Body of pancreas (tissue), 4 donors: ENCODE data around the gene OR52D1. TPM values are rescaled to one million over a fixed set of nuclear protein-coding genes. Genes with fewer than 3 reads are reported as not detected.

Experiments
- ATAC-seq: fragments of 150-250 bp; one replicate; pipeline ENCODE4 v1.9.1; 2016
- DNase-seq, 4 donors: peaks; one replicate each; pipeline ENCODE4 v3.0.0-alpha.2; 2019
- H3K27ac ChIP-seq, 4 donors: fragments of 200-600 bp; sonication (generic); 1 replicate in 3 of 4; 2 replicates in 1 of 4; pipeline versions ENCODE4 v1.5.1 to v1.6.1; 2016 to 2019; ENCODE audit warnings: mild to moderate bottlenecking in 1 of 4, mixed read lengths in 1 of 4, moderate library complexity in 1 of 4
- H3K27me3 ChIP-seq, 2 donors: fragments of 200-600 bp; sonication (generic); one replicate each; pipeline ENCODE4 v1.6.0; 2016; ENCODE audit warnings: mild to moderate bottlenecking in 1 of 2
- H3K36me3 ChIP-seq, 2 donors: fragments of 200-600 bp; sonication (generic); replicated peaks in 1 of 2; 2 replicates each; pipeline ENCODE4 v1.5.1; 2016; ENCODE audit warnings: low read depth in 2 of 2; ENCODE audit not compliant: insufficient read depth in 1 of 2
- H3K4me1 ChIP-seq: fragments of 200-600 bp; sonication (generic); one replicate; pipeline ENCODE4 v1.6.0; 2016
- H3K4me3 ChIP-seq, 2 donors: fragments of 200-600 bp; sonication (generic); 1 replicate in 1 of 2; 2 replicates in 1 of 2; pipeline ENCODE4 v1.5.1; 2016 to 2019
- H3K9me3 ChIP-seq, 3 donors: fragments of 200-600 bp; sonication (generic); 1 replicate in 2 of 3; 2 replicates in 1 of 3; pipeline ENCODE4 v1.5.1; 2016
- CTCF ChIP-seq, 7 experiments: fragments of 450-650 bp in 4 of 7; fragments of 200-600 bp in 3 of 7; sonication (generic) in 3 of 7; IDR thresholded peaks; one replicate each; pipeline ENCODE4 v1.5.1; 2016 to 2019; ENCODE audit warnings: antibody characterized with exemption in 7 of 7
- POLR2A ChIP-seq, 3 donors: fragments of 450-650 bp; IDR thresholded peaks; one replicate each; pipeline ENCODE4 v1.6.1; 2016; ENCODE audit warnings: antibody characterized with exemption in 3 of 3, mild to moderate bottlenecking in 2 of 3
- WGBS, 2 donors: methylation state at CpG; one replicate each; pipeline ENCODE4 v1.1.5; 2017; 5-methylcytosine and 5-hydroxymethylcytosine counted together
- intact Hi-C: fragments of 100-400 bp; cut with DNase I; formaldehyde crosslinking; loops from one replicate; pipeline ENCODE4 v1.15.1; 2023
- total RNA-seq, 2 donors: library from RNA; depleted of rRNA; stranded (reverse); fragments of >200 nt; gene quantifications; one replicate each; pipeline ENCODE4 v1.1.0, GENCODE V29; 2016

Gene OR52D1
- total RNA-seq: not detected

- Histone ChIP-seq H3K27me3 (no peaks in the 10 kb centered on the region), H3K4me3 (no peak within 1 kb of the TSS), H3K27ac (no peak within 1 kb of the TSS), H3K36me3 (no peaks in the 10 kb centered on the region), H3K9me3 (no peaks in the 10 kb centered on the region), H3K4me1 (no peaks in the 10 kb centered on the region)
- TF ChIP-seq POLR2A (IDR thresholded peaks at IDR 0.05) (no peak), CTCF (IDR thresholded peaks at IDR 0.05) (no peak)
- no peak for ATAC-seq
- DNase-seq: no peak
- intact Hi-C loops: loop anchor here (10.0 kb wide), 1 partner anchor 316 kb away; the partner anchor contains the start of gene OR52N2
Measured at GRCh38 chr11:5488385-5488784, at the start of gene OR52D1. TSS of gene OR52D1 (plus strand) at chr11:5488685. CDS start at chr11:5488707, 22 bp downstream.

GRCh38 chr11:5441414-5441813 is 47.1 kb upstream of the OR52D1 start, which contains the start of gene OR51I1:
TSS of gene OR51I1 (minus strand) at chr11:5441514. CDS start at chr11:5441514, 0 bp downstream.
- no peak within 1 kb of the TSS for H3K4me3 ChIP-seq
- H3K36me3 ChIP-seq: no peaks in the 10 kb centered on the region
- no peak for DNase-seq
- ATAC-seq: no peak
- no peak within 1 kb of the TSS for H3K27ac ChIP-seq
- 9 to 30% methylated on average over 2 of the region's 2 CpGs for WGBS, 2 donors
- no peaks in the 10 kb centered on the region for H3K4me1 ChIP-seq
- intact Hi-C loops: no loop called here
- H3K27me3 ChIP-seq: no peaks in the 10 kb centered on the region
- no peaks in the 10 kb centered on the region for H3K9me3 ChIP-seq
- TF ChIP-seq POLR2A (IDR thresholded peaks at IDR 0.05) (no peak), CTCF (IDR thresholded peaks at IDR 0.05) (no peak)

GRCh38 chr11:5443835-5444393 is 44.6 kb upstream of the OR52D1 start:
- Histone ChIP-seq H3K4me3 (no peak overlapping the region), H3K9me3 (no peaks in the 10 kb centered on the region), H3K36me3 (no peaks in the 10 kb centered on the region), H3K4me1 (no peaks in the 10 kb centered on the region), H3K27ac (no peak overlapping the region), H3K27me3 (no peaks in the 10 kb centered on the region)
- intact Hi-C loops: no loop called here
- WGBS, 2 donors: 26 to 38% methylated on average over 2 of the region's 2 CpGs
- DNase-seq: no peak
- TF ChIP-seq CTCF (IDR thresholded peaks at IDR 0.05) (no peak), POLR2A (IDR thresholded peaks at IDR 0.05) (no peak)
- no peak for ATAC-seq

- Histone ChIP-seq H3K4me3 (no peak within 1 kb of the TSS), H3K4me1 (no peaks in the 10 kb centered on the region), H3K36me3 (no peaks in the 10 kb centered on the region), H3K9me3 (no peaks in the 10 kb centered on the region), H3K27me3 (no peaks in the 10 kb centered on the region), H3K27ac (no peak within 1 kb of the TSS)
- intact Hi-C loops: no loop called here
- ATAC-seq (no peak), DNase-seq (no peak)
- TF ChIP-seq CTCF (IDR thresholded peaks at IDR 0.05): no peak
- TF ChIP-seq POLR2A (IDR thresholded peaks at IDR 0.05): no peak
- WGBS, 2 donors: 88 to 91% methylated on average over 2 of the region's 2 CpGs
Measured at GRCh38 chr11:5449023-5449422, 39.5 kb upstream of the OR52D1 start, which contains the start of gene OR51I2. TSS of gene OR51I2 (plus strand) at chr11:5449323. CDS start at chr11:5453489, 4,166 bp downstream.

- Histone ChIP-seq H3K4me1 (no peaks in the 10 kb centered on the region), H3K4me3 (no peak overlapping the region), H3K9me3 (no peaks in the 10 kb centered on the region), H3K27me3 (no peaks in the 10 kb centered on the region), H3K36me3 (no peaks in the 10 kb centered on the region), H3K27ac (no peak overlapping the region)
- intact Hi-C loops: no loop called here
- ATAC-seq: no peak
- WGBS, 2 donors: 36 to 48% methylated on average over 4 of the region's 4 CpGs
- no peak for DNase-seq
- TF ChIP-seq POLR2A (IDR thresholded peaks at IDR 0.05): no peak
Measured at GRCh38 chr11:5449432-5449831, 39.1 kb upstream of the OR52D1 start.
